BE2C (cell line): ENCODE results near the gene TLCD4.

Experiments
- DNase-seq: peaks from one replicate; pipeline ENCODE4 v3.0.0-alpha.2; 2020
- H3K27me3 ChIP-seq: fragments of 250-450 bp; sonication (Bioruptor Pico); 2 replicates; pipeline ENCODE4 v1.5.1; 2020; ENCODE audit warnings: mild to moderate bottlenecking
- H3K36me3 ChIP-seq: fragments of 250-450 bp; sonication (Bioruptor Pico); 2 replicates; pipeline ENCODE4 v1.5.1; 2020; ENCODE audit warnings: mild to moderate bottlenecking
- H3K4me1 ChIP-seq: fragments of 250-450 bp; sonication (Bioruptor Pico); 2 replicates; pipeline ENCODE4 v1.5.1; 2020
- H3K4me3 ChIP-seq: 2 replicates; pipeline ENCODE4 v1.5.1; 2011; ENCODE audit warnings: low read depth, low read length
- H3K9me3 ChIP-seq: fragments of 250-450 bp; sonication (Bioruptor Pico); 2 replicates; pipeline ENCODE4 v1.5.1; 2020
- CTCF ChIP-seq: IDR thresholded peaks from 2 replicates; pipeline ENCODE4 v1.5.1; 2012; ENCODE audit warnings: mild to moderate bottlenecking, low read depth, low read length

The TLCD4 gene

GRCh38 chr1:95108792-95109191 is 8.4 kb upstream of the TLCD4 start:
- Histone ChIP-seq H3K9me3 (no peaks in the 10 kb centered on the region), H3K27me3 (no peaks in the 10 kb centered on the region), H3K4me3 (no peak overlapping the region), H3K36me3 (no peaks in the 10 kb centered on the region), H3K4me1 (no peaks in the 10 kb centered on the region)
- no peak for DNase-seq
- no peak for TF ChIP-seq CTCF

GRCh38 chr1:95111014-95111413 is 6.1 kb upstream of the TLCD4 start:
- no peak for TF ChIP-seq CTCF
- no peak for DNase-seq
- no peaks in the 10 kb centered on the region for H3K36me3 ChIP-seq
- H3K27me3 ChIP-seq, result no peaks in the 10 kb centered on the region
- no peak overlapping the region for H3K4me3 ChIP-seq
- H3K9me3 ChIP-seq, result no peaks in the 10 kb centered on the region
- H3K4me1 ChIP-seq, result no peaks in the 10 kb centered on the region

GRCh38 chr1:95113684-95114083 is 3.5 kb upstream of the TLCD4 start:
- Histone ChIP-seq H3K27me3 (peaks cover 3% of the 10 kb centered on the region; the same call in 1 of the 2 replicates), H3K9me3 (no peaks in the 10 kb centered on the region), H3K4me3 (no peak overlapping the region), H3K4me1 (no peaks in the 10 kb centered on the region), H3K36me3 (no peaks in the 10 kb centered on the region)
- TF ChIP-seq CTCF, result no peak
- DNase-seq, result no peak

GRCh38 chr1:95115708-95116137 is 1.4 kb upstream of the TLCD4 start:
- Histone ChIP-seq H3K27me3 (peaks cover 3% of the 10 kb centered on the region; the same call in 1 of the 2 replicates), H3K36me3 (no peaks in the 10 kb centered on the region), H3K4me1 (no peaks in the 10 kb centered on the region), H3K9me3 (no peaks in the 10 kb centered on the region), H3K4me3 (no peak overlapping the region)
- no peak for TF ChIP-seq CTCF
- no peak for DNase-seq

GRCh38 chr1:95116580-95117206 is 462 bp upstream of the TLCD4 start:
- peaks cover 3% of the 10 kb centered on the region; the same call in 1 of the 2 replicates for H3K27me3 ChIP-seq
- peak; percentile 62 for DNase-seq
- H3K36me3 ChIP-seq, result no peaks in the 10 kb centered on the region
- H3K9me3 ChIP-seq, result no peaks in the 10 kb centered on the region
- TF ChIP-seq CTCF, result peak; percentile 62
- peak overlapping the region; percentile 73 for H3K4me3 ChIP-seq
- H3K4me1 ChIP-seq, result no peaks in the 10 kb centered on the region

GRCh38 chr1:95118067-95118499 is 928 bp downstream of the TLCD4 start:
- DNase-seq, result no peak
- no peaks in the 10 kb centered on the region for H3K36me3 ChIP-seq
- H3K9me3 ChIP-seq, result no peaks in the 10 kb centered on the region
- H3K4me3 ChIP-seq, result peak overlapping the region; percentile 49
- TF ChIP-seq CTCF, result no peak
- no peaks in the 10 kb centered on the region for H3K4me1 ChIP-seq
- peaks cover 3% of the 10 kb centered on the region; the same call in 1 of the 2 replicates for H3K27me3 ChIP-seq
